ENCODE measurements around the gene GSTP1.
A peak's percentile ranks its signal among the peaks of the same experiment; 100 is the strongest.
"Not testable (repeated sequence)": the region's sequence is repeated elsewhere in the genome, so short reads cannot be mapped to it uniquely, and the experiment has no call there.

The GSTP1 gene

DNA sequence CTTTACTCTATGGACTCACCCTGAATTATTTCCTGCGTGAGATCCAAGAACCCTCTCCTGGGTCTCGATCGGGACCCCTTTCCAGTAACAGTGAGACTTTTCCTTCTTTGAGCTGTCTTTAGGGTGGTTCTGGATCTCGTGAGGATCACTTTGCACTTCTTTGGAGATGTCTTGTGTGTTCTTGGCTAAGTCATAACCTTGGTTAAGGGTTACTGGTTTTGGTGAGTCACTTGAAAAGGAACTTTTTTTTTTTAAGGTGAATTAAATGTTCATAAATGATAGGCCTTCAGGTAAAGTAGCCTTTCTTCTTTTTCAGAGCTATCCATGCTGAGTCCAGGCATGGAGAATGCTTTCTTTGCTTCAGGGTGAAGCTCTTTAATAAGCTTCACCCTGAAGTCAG is 19.4 kb upstream of the GSTP1 start:
- no peak for DNase-seq

DNA sequence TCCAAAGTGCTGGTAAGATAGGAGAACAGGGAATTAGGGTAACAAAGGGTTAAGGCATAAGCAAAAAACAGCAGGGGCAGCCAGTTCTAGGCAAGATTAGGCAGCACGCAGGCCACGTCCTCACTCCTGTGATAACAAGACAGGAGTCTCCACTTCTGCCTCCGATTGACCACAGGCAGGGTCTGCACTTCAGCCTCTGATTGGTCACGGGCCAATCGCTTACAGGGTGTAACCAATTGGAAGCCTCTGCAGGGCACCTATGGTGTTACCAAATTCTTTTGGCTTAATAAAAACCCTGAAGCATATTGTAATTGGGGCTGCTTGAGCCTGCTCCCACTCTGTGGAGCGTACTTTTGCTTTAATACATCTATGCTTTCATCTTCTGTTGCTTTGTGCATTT is 12.2 kb upstream of the GSTP1 start:
- no peak for DNase-seq

DNA sequence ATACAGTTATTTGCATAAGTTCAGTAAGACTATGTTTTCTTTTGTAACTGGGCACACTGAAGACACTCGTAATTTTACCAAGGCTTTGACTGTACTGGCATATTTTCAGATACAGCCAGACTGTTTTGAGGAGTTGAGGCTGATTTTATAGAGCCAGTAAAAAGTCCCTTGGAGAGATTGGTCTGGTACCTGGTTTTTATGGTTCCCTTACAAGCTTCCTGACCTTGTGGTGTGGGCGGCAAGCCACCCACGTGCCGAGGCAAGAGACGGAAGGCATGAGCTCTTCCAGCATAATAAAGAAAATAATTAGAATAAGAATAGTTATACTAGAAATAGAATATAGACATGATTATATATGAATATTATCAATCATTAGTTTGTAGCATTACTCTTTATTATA is 11.3 kb upstream of the GSTP1 start:
- DNase-seq, result no peak

DNA sequence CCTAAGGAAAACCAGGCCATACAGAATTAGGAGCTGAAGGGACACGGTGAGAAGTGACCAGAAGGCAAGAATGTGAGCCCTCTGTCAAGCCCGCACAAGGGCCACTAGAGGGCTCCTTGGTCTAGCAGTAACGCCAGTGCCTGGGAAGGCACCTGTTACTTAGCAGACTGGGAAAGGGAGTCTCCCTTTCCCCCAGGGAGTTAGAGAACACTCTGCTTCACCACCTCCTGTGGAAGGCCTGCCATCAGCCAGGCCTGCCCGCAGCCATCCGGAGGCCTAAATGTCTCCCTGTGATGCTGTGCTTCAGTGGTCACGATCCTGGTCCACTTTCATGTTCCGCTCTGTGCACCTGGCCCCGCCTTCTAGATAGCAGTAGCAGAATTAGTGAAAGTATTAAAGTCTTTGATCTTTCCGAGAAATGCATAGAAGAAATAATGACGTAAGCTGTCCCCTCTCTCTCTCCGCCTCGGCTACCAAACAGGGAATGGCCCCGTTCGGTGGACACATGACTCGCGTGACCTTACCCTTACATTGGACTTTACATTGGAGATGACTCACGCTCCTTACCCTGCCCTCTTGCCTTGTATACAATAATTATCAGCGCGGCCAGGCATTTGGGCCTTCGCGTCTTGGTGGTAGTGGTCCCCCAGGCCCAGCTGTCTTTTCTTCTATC is 10.7 kb upstream of the GSTP1 start:
- DNase-seq, result peak; percentile 30

DNA sequence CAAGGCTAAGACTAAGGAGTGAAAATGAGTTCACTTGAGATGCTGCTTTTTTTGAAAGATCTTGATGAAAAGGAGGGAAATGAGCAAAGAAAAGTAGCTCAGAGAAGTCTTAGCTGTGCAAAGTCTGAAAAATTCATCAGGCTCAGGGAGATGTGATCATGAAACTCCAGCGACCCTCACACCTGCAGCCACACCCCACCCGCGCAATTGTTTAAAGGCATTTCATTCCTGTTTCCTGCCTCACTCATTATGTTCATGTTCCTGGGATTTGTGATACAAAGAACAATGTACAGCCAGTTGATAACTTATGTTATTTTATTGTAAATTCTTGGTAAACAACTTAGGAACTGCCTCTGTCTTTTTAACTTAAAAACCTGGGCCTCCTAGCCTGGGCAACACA is 8.7 kb upstream of the GSTP1 start:
- DNase-seq, result no peak

DNA sequence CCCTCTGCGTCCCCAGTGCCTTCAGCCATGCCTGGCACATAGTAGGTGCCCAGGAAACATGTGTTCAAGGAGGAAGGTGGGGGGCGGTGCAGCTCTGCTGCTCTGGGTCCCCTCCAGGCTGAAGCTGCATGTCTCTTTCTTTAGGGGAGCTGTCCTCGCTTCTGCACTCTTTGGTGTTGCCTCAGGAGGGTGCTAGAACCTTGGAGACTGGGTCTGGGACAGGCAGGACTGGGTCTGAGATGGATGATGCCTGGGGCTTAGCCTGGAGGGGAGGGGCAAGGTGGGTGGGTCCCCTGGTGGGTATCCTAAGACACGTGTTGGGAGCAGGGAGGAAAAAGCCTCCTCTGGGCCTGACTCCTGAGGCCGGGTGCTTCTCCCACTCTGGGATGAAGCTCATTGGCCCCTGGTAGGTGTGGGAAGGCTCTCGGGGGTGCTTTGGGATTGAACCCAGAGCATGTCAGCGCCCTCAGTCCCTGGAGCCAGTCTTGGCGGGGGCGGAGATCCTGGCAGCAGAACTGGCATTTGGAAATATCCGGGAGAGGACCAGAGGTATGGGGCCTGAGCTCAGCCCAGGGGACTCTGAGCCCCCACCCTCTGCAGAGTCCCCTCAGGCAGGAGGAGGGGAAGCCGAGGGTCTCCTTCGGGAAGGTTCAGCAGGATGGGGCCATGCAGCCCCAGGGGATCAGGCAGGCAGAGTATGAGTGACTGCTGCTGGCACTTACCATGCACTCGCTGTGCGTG is 6.7 kb upstream of the GSTP1 start:
- DNase-seq, result no peak

DNA sequence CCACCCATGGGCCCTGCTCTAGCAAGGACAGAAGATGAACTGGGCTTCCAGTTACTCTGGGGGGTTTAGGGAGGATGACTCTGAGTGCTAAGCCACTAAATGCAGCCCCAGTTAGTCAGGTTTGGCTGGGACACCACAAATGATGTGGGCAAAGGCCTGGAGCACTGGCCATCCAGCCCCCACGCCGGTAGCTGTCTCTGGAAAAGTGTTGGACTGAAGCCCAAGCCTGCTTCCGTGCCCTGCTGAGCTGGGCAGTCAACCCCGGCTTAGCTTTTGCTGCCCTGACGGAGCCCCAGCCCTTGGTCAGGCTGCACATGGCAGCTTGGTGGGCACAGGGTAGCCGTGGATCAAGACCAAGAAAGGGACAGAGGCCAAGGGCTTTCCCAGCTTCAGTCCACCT is 5.7 kb upstream of the GSTP1 start:
- no peak for DNase-seq

DNA sequence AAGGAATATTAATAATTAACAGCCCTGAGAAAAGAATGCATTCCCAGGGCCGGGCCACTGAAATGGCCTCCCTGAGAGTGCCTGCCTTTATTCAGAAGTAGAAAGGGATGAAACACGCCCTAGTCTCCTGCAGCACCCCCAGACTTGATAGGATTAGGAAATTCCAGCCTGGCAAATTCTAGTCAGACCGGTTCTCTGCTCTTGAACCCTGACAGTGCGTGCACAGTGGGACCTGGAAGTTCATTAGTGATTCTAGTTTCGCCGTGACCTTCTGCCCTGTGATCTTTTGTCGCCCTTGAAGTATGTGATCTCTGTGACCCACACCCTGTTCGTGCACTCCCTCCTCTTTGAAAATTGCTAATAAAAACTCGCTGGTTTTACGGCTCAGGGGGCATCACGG is 2.1 kb upstream of the GSTP1 start:
- DNase-seq, result no peak

DNA sequence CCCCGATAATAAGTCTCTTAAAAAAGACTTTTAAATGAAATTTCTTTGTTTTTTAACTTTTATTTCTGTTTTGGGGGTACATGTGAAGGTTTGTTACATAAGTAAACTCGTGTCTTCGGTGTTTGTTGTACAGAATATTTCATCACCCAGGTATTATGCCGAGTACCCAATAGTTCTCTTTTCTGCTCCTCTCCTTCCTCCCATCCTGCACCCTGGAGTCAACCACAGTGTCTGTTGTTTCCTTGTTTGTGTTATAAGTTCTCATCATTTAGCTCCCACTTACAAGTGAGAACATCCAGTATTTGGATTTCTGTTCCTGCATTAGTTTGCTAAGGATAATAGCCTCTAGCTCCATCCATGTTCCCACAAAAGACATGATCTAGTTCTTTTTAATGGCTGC is 1.6 kb upstream of the GSTP1 start:
- no peak for DNase-seq

DNA sequence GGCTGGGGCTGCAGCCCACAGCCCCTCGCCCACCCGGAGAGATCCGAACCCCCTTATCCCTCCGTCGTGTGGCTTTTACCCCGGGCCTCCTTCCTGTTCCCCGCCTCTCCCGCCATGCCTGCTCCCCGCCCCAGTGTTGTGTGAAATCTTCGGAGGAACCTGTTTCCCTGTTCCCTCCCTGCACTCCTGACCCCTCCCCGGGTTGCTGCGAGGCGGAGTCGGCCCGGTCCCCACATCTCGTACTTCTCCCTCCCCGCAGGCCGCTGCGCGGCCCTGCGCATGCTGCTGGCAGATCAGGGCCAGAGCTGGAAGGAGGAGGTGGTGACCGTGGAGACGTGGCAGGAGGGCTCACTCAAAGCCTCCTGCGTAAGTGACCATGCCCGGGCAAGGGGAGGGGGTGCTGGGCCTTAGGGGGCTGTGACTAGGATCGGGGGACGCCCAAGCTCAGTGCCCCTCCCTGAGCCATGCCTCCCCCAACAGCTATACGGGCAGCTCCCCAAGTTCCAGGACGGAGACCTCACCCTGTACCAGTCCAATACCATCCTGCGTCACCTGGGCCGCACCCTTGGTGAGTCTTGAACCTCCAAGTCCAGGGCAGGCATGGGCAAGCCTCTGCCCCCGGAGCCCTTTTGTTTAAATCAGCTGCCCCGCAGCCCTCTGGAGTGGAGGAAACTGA is 731 bp downstream of the GSTP1 start:
- DNase-seq, result no peak

DNA sequence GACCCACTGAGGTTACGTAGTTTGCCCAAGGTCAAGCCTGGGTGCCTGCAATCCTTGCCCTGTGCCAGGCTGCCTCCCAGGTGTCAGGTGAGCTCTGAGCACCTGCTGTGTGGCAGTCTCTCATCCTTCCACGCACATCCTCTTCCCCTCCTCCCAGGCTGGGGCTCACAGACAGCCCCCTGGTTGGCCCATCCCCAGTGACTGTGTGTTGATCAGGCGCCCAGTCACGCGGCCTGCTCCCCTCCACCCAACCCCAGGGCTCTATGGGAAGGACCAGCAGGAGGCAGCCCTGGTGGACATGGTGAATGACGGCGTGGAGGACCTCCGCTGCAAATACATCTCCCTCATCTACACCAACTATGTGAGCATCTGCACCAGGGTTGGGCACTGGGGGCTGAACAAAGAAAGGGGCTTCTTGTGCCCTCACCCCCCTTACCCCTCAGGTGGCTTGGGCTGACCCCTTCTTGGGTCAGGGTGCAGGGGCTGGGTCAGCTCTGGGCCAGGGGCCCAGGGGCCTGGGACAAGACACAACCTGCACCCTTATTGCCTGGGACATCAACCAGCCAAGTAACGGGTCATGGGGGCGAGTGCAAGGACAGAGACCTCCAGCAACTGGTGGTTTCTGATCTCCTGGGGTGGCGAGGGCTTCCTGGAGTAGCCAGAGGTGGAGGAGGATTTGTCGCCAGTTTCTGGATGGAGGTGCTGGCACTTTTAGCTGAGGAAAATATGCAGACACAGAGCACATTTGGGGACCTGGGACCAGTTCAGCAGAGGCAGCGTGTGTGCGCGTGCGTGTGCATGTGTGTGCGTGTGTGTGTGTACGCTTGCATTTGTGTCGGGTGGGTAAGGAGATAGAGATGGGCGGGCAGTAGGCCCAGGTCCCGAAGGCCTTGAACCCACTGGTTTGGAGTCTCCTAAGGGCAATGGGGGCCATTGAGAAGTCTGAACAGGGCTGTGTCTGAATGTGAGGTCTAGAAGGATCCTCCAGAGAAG is 1.6 kb downstream of the GSTP1 start:
- no peak for DNase-seq

DNA sequence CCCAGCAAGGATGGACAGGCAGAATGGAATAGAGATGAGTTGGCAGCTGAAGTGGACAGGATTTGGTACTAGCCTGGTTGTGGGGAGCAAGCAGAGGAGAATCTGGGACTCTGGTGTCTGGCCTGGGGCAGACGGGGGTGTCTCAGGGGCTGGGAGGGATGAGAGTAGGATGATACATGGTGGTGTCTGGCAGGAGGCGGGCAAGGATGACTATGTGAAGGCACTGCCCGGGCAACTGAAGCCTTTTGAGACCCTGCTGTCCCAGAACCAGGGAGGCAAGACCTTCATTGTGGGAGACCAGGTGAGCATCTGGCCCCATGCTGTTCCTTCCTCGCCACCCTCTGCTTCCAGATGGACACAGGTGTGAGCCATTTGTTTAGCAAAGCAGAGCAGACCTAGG is 2.3 kb downstream of the GSTP1 start:
- no peak for DNase-seq

DNA sequence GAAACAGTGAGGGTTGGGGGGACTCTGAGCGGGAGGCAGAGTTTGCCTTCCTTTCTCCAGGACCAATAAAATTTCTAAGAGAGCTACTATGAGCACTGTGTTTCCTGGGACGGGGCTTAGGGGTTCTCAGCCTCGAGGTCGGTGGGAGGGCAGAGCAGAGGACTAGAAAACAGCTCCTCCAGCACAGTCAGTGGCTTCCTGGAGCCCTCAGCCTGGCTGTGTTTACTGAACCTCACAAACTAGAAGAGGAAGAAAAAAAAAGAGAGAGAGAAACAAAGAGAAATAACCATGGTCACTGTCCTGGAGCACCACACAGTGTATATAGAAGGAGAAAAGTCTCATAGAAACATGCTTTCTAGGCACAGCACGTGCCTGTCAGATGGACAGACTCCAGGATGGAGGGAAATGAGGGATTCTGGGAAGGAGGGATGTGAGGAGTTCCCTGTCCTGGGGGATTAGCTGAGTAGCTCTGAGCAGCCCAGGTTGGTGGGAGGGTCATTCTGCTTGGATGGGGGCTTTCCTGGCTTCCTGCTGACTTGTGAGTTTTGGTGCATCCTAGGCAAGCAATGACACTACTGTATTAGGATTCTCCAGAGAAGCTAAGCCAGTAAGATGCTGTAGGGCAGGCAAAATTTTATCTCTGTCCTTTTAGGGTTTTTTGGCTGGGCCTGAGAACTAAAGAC is 3.1 kb downstream of the GSTP1 start:
- DNase-seq, result no peak

DNA sequence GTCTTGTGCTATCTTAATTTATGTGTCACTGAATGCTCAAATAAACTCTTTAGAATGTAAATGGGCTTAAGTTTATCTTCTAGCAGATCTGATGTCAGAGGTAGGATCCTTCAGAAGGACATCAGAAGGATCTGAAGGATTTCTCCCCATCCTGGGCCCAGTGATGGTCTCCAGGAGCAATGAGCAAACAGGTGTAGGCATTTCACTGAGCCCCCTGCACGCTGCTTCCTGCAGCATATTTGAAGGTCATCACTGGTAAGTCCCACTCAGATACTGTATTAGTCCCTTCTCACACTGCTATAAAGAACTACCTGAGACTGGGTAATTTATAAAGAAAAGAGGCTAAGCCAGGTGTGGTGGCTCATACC is 4.5 kb downstream of the GSTP1 start:
- no peak for DNase-seq

DNA sequence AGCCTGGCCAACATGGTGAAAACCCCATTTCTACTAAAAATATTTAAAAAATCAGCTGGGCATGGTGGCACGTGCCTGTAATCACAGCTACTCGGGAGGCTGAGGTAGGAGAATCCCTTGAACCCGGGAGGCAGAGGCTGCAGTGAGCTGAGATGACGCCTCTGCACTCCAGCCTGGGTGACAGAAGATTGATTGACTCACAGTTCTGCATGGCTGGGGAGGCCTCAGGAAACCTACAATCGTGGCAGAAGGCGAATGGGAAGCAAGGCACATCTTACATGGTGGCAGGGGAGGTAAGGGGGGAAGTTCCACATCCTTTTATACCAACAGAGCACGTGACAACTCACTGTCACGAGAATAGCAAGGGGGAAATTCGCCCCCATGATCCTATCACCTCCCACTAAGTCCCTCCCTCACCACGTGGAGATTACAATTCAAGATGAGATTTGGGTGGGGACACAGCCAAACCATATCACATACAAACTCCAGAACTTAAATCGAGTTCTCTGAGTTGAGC is 5.3 kb downstream of the GSTP1 start:
- DNase-seq, result not testable (repeated sequence)

DNA sequence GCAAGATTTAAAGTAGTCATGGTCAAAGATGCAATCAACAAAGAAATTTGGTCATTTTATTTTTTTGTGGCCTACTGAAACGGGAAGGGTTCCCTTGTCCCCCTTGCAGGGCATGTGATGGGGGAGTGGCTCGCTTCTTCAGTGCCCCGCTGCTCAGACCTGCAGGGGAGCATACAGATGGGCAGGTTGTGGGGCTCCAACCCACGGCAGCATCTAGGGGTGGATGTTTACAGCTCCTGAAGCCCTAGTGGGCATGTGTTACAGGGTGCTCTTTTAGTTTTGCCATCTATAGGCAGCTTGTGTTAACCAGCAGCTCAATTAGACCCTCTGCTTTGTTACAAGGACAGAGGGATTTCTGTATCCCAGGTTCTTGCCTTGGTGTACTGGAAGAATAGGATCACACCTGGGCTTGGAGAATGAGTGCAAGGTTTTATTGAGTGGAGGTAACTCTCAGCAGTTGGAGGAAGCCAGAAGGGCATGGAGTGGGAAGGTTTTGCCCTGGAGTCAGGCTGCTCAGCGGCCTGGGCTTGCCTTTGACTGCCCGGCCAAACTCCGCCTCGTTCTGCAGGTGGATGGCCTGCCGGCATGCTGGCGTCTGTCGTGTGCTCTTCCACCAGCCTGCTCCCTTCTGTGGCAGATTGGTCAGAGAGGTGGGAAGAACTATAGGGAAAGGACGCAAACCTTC is 9.4 kb downstream of the GSTP1 start:
- no peak for DNase-seq

DNA sequence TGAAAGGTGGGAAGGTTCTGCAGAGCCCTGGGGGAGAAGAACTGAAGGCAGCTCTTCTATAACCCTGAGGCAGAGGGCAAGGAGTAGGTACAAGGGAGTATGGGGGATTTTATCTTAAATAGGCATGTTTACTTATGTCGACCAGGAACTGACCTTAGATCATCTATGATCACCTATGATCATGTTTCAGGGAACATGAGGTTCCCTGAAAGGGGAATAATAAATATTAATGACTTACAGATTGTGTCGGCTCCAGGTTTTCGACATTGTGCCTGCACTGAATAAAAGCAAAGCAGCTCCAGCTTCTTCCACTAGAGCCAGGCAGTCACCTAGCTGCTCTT is 9.9 kb downstream of the GSTP1 start:
- DNase-seq, result no peak

DNA sequence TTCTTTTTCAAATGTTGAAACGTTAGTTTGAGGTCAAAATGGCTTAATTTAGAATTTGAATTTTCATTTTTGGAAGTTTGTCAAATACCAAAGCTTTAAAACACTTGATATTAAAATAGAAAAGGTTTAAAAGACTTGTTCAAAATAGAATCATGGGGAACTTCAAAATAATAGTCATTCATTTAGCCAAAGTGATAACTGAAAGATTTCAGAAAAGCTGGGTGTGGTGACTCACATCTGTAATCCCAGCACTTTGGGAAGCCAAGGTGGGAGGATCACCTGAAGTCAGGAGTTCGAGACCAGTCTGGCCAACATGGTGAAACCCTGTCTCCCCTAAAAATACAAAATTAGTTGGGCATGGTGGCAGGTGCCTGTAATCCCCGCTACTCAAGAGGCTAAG is 10.9 kb downstream of the GSTP1 start:
- no peak for DNase-seq

DNA sequence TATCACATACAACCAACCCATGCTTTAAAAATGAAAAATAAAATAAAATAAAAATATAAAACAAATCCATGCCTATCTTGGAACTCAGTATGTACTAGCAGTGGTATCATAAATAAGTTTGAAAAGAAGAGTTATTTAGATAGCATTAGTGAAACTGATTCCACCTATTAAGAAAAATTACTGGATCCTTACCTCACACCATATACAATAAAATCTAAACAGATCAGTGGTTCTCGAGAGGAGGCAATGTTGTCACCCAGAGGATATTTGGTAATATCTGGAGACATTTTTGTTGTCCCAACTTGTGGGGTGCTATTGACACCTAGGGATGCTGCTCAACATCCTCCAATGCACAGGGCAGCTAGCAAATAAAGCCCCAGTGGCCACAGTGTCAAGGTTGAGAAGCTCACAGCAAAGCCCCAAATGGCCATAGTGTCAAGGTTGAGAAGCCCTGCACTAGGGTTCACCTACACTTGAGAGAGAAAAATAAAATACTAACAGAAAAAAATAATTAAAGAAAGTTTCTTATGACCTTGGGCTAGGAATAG is 13.2 kb downstream of the GSTP1 start:
- no peak for DNase-seq

DNA sequence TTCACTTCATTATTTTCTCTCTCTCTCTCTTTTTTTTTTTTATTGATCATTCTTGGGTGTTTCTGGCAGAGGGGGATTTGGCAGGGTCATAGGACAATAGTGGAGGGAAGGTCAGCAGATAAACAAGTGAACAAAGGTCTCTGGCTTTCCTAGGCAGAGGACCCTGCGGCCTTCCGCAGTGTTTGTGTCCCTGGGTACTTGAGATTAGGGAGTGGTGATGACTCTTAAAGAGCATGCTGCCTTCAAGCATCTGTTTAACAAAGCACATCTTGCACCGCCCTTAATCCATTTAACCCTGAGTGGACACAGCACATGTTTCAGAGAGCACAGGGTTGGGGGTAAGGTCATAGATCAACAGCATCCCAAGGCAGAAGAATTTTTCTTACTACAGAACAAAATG is 13.8 kb downstream of the GSTP1 start:
- DNase-seq, result not testable (repeated sequence)

DNA sequence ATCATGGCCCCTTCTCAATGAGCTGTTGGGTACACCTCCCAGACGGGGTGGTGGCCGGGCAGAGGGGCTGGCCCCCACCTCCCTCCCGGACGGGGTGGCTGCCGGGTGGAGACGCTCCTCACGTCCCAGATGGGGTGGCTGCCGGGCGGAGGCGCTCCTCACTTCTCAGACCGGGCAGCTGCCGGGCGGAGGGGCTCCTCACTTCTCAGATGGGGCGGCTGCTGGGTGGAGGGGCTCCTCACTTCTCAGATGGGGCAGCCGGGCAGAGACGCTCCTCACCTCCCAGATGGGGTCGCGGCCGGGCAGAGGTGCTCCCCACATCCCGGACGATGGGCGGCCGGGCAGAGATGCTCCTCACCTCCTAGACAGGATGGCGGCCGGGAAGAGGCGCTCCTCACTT is 14.4 kb downstream of the GSTP1 start:
- DNase-seq, result not testable (repeated sequence)

DNA sequence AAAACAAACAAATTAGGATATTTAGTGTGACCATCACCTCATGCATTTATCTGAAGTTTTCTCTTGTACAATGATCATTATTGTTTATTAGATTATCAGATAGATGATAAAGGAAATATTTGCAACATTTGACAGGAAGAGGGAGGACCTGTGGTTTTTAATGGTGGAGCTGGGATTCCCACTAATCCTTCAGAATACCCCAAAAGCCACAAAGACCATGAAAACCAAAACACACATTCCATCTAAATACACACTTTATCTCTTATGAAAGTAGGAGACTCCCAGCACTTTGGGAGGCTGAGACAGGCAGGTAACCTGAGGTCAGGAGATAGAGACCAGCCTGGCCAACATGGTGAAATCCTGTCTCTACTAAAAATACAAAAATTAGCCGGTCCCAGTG is 15.5 kb downstream of the GSTP1 start:
- no peak for DNase-seq
